NCI-H2107 treated with DMSO at 0.1 percent for 48 hours (cell line): ENCODE measurements around the gene PIK3R6.
"Not testable (repeated sequence)": the region's sequence is repeated elsewhere in the genome, so short reads cannot be mapped to it uniquely, and the experiment has no call there.

Experiments used
- DNase-seq: peaks from one replicate; lab custom pipeline; 2025; ENCODE audit not compliant: unreplicated experiment; lab: John Stamatoyannopoulos, UW

PIK3R6 gene

DNA sequence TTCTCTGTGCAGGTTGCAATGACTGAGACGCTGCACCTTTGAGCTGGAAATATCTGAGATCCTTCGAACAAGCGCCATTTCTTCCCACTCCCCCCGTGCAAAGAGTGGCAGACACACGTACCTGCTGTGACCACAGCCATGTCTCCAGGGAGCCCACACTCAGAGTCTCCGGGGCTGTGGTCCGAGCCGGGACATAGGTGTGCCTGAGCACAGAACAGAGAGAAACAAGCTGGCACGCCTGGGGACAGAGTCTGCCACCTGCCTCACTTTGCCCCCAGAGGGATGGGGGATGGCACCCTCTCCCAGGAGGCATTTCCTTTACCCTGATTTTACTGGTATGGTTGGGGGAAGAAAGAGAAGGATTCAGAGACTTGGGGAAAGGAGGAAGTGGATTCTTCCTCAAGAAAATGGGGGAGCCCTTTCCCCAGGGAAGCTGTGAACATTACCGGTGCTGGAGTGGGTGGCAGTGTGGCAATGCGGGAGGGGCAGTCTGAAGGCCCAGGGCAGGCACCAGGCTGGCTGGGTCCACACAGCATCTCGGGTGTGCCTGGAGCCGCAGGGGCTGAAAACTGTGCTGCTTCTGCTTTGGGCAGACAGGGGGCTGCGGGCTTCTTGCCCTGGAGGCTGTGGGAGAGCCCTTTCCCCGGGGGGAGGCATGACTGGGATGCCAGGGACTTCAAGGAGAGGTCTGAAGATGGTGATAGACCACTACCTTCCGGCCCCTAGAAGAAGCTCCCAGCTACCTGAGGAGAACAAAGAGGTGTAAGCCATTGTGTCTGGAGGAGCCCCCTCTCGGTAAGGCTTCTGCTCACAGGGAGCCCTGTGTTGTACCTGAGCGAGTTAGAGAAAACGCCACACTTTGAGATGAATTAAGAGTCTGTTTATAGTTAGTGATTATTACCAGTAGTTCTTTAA lies 6.6 kb upstream of the PIK3R6 start:
- DNase-seq = no peak

GRCh38 chr17:8872705-8873435 lies 5.4 kb upstream of the PIK3R6 start:
- DNase-seq = no peak

DNA sequence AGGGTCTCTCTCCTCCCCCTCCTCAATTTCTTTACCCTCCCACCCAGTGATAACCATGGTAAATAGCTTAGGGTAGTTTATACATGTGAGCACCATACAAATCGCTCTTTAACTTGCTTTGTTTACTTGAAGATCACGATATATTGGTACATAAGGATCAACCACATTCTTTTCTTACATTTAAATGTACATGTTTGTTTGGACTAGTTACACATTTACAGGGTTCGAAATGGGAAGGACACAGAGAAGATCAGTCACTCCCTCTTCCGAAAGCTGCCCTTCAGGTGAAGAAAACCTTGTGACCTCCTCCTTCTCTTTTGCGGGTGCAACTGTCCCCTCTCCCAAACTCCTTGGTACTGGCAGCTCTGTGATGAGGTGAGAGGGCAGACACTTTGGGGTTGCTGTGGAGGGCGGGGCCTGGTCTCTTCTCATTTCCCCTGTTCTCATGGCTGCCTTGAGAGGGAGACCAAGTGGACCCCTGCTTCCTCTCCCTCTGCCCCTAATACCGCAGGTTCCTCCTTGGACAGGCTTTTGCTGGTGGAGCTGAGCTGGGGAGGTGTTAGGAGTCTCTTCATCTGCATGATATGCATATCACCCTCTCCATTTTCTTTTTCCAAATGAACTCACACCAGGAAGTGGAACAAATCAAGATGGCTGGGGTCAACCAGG lies 4.7 kb upstream of the PIK3R6 start:
- DNase-seq = no peak

DNA sequence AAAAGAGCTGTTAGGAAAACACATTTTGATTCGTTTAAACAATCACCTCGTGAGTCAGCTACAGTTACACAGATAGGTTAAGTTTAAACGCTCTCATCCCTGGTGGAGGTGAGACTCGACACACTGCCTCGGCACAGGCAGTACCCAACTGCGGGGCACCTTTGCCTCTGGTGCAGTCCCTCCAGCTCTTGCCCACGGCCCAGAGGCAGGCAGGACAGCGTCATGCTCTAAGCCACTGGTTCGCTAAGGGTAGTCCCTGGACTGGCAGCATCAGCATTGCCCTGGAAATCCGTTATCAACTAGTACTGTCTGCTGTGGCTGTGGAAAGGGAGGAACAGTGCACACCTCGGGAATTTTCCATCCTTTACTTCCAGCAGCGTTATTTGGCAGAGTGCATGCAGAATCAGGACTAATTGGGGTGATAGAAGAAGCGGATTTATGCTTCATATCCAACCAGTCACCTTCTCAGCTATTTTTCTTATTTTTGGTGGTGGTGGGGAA lies 3.7 kb upstream of the PIK3R6 start:
- no peak for DNase-seq

DNA sequence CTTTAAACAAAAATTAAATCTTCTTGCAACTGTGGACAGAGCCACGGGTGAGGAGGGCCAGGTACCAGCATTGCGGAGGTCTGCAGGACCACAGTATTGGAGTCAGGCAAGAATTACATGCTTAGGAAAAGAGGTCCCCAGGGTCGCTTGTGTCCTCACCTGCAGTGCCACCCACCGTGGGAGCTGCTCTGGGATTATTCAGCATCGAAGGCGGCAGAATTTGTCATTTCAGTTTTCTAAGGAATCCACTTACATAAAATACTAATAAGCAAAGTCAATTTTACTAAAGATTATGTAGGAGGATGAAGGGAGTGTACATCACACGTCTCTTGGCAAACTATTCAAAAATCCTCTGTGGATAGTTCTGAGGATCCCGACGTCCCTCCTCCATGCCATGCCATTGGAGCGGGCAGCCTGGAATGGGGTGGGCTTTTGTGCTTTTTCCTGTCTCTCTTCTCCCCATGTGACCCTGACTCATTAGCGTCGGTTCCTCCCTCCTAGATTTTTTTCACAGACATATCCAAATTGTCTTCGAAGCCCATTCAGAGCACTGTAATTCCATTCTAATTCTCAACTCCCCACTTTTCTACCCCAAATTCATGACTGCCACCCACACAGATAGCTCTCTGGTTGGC lies 3.0 kb upstream of the PIK3R6 start:
- no peak for DNase-seq

DNA sequence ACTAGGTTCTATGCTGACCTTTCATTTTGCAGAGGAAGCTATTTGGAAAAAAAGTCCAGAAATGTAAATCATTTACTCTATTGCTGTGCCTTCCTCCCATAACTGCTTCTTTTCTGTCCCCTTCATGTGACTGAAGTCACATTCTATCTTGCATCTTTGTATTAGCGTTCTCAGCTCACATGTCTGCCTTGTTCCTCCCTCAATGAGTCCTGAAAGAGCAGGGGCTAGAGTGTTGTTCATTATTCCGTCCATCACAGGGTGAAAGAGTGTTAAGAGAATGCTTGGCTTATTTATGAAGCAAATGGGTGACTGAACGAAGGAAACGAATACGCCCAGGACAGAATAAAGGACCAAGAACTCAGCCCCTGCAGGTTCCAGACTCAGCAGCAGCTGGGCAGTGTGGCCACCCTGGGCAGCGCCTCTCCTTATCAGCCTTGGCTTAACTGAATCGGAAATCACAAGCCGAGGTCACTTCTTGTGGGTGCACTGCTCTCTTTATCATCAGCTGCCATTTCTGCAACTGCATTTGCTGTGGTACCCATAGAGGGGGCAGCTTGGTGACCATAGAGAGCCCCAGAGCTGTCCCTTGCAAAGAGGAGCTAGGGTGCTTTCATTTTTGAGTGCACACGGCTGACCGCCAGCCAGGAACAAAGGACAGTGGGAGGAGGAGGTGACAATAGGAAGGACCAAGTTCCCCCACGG lies 1.8 kb upstream of the PIK3R6 start:
- no peak for DNase-seq

- DNase-seq = no peak
Measured at GRCh38 chr17:8868529-8868951, 1.1 kb upstream of the PIK3R6 start.

DNA sequence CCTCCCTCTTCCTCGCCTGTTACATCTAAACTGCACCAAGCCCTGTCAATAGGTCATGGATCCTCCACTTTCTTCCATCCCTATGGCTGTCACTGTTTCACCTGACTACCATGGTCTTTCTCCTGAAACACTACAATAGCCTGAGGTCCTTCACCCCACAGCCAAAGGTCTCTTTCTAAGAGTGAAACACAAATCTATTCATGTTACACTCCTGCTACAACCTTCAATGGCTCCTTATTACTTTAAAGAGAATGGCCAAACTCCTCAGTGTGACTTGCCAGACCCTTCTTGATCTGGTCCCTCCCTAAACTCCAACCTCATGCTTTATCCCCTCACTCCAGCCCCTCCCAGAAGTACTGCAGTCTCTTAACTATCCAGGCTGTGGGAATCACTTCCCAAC lies 618 bp upstream of the PIK3R6 start:
- DNase-seq = no peak

GRCh38 chr17:8865811-8866210 lies 1.7 kb downstream of the PIK3R6 start:
- DNase-seq = no peak

GRCh38 chr17:8865385-8865784 lies 2.1 kb downstream of the PIK3R6 start:
- no peak for DNase-seq

GRCh38 chr17:8862213-8863056 lies 5.0 kb downstream of the PIK3R6 start:
- DNase-seq = no peak

GRCh38 chr17:8861495-8862181 lies 5.8 kb downstream of the PIK3R6 start:
- DNase-seq = no peak

DNA sequence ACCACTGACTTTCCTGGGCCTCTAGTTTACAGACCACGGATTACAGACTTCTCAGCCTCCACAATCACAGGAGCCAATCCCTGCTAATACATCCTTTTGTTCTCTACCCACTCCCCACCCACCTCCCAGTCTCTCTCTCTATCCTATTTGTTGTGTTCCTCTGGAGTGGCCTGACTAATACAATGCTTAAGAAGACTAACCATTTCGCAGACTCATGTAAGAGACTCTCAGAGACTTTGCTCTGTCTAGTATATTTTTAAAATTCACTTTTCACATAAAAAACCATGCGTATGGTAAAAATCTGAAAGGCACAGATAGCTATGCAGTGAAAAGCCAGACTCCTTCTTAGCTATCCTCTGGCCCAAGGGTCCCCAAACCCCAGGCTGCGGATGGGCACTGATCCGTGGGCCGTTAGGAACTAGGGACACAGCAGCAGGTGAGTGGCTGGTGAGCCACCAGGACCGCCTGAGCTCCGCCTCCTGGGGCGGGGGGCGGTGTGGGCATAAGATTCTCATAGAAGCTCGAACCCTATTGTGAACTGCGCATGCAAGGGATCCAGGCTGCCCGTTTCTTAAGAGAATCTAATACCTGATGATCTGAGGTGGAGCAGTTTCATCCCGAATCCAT lies 7.6 kb downstream of the PIK3R6 start:
- DNase-seq = no peak

DNA sequence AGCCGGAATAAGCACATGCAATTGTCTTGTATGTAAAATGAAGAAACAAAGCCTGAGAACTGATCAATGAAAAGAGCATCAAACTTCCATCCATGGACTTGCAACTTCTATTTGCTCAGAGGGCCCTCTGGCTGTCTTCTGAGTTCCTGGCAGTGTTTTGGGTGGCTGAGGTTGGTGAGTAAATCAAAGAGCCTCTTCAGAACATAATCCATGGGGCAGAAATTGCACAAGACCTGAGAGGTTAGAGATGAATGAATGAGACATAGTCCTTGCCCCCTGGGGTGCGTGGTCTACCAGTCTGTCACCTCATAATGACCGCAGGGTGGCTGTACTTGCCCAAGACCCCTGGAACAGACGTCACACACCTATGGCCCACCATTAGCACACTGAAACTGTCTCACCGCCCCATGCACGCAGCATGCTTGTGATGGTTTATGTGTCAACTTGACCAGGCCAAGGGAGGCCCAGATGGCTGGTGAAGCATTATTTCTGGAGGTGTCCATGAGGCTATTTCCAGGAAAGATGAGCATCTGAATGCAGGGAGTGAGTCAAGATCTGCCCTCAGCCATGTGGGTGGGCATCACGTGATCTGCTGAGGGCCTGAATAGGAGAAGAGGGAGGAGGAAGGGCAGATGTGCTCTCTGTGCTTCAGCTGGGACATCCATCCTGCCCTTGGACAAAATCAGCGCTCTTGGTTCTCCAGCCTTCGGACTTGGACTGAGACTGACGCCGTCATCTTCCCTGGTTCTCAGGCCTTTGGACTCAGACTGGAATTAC lies 8.3 kb downstream of the PIK3R6 start:
- DNase-seq = no peak

- DNase-seq = no peak
Measured at GRCh38 chr17:8857919-8858318, 9.6 kb downstream of the PIK3R6 start.

- DNase-seq = no peak
Measured at GRCh38 chr17:8856869-8857575, 10.5 kb downstream of the PIK3R6 start.

DNA sequence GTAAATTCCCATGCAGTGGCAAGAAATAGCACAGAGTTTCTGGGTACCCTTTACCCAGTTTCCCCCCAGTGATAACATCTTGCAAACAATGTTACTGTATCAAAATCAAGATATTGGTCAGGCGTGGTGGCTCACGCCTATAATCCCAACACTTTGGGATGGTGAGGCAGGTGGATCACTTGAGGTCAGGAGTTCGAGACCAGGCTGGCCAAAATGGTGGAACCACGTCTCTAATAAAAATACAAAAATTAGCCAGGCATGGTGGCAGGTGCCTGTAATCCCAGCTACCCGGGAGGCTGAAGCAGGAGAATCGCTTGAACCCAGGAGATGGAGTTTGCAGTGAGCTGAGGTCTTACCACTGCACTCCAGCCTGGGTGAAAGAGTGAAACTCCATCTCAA lies 11.3 kb downstream of the PIK3R6 start:
- DNase-seq = not testable (repeated sequence)
